Measurements from ENCODE around the gene ALS2.
"Not testable (repeated sequence)": the region's sequence is repeated elsewhere in the genome, so short reads cannot be mapped to it uniquely, and the experiment has no call there.

The ALS2 gene

DNA sequence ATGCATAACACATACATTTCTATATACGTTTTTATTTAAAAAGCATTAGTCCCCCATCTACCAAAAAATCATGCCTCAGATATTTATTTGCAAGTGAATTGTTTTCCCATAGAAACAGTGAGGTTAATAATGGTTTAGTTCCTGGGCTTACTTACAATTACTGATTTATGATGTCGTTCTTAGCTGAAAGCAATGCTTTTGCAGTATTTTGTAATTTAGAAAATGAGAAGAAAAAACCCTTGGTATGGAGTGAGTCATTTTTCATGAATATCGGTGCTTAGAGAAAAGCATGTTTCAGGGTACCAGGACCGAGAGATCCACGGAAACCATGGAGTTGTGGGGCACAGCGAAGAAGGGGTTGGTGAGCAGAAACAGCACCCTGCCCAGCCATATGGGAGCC, 13.6 kb upstream of the ALS2 start:
- no peak for DNase-seq (ENCODE audit: low read depth)

DNA sequence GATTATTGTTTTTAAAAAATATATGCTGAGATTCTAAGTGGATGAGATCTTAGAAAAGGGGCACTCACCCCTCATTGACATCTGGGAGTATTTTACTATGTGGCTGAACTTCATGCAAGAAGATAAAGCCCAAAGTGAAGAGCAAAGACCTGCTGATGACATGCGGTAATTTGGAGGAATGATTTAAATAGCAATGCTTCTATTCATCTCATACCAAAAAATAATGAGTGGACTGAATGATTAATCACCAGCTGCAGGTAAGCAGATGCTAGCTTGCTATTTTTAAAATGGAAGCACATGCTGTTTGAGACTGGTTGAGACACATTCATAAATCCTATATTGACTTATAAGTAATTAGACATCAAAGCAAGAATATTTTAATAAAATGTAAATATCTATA, 12.9 kb upstream of the ALS2 start:
- DNase-seq (ENCODE audit: low read depth): no peak

DNA sequence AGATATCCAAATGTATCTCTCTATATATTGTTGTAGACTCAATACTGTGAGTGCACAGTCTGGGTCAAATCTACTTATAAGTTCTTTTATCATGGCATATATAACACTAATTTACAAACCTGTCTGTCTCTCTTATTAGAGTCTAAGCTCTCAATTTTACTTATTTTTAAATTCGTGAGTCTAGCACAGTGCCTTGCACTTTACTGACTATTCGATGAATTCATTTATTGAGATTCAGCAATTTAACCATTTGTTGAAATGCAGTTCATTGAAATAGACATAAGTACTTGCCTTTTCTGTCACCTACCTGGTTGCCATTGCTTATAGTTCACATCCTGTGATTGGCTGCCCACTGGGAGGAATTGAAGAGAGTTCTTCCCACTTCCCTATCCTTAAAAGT, 10.3 kb upstream of the ALS2 start:
- no peak for DNase-seq (ENCODE audit: low read depth)

DNA sequence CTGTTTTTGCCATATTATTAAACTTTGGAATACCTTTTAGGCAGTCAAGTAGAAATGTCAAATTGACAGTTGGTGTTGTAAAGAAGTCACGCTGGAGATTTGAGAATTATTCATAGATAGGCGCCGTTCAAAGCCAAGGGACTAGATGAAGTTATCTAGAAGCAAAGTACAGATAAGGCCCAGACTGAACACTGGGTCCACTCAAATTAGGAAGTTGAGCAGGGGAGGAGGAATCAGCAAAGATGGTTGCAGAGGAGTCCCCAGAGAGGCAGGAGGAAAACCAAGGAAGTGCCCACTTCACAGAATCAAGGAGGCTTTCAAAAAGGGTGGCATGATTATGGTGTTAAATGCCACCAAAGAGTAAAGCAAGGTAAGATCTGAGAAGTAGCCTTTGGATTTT, 9.6 kb upstream of the ALS2 start:
- DNase-seq (ENCODE audit: low read depth): no peak

DNA sequence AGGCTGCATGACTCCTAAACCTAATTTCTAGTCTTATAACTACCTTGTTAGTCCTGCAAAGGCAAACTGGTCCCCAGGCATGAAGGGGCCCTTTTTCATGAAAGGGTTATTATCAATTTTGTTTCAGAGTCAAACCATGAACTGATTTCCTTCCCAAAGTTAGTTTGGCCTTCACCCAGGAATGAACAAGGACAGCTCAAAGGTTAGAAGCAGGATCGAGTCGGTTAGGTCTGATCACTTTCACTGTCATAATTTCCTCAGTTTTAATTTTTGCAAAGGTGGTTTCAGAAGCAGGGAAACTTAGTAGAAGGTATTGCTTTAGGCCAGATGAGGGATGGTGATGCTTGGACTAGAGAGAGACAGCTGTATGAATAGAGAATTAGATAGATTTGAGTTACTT, 8.7 kb upstream of the ALS2 start:
- DNase-seq (ENCODE audit: low read depth): no peak

DNA sequence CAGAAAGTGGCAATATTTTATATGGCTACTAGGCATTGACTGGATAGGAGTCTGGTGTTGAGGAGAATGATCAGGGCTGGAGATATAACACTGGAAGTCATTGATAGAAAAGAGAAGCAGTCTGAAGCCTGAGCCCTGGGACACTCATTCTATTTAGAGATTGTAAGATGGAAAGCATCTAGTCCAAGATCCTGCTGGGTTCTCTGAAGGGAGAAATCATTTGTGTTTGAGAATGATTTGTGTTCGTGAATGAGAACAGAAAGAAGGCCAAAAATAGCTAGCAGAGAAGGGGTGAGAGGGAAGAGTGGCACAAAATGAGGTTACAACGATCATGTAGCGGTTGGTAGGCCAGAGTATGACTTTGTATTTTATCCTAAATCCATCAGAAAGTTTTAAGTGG, 7.6 kb upstream of the ALS2 start:
- DNase-seq (ENCODE audit: low read depth): no peak

DNA sequence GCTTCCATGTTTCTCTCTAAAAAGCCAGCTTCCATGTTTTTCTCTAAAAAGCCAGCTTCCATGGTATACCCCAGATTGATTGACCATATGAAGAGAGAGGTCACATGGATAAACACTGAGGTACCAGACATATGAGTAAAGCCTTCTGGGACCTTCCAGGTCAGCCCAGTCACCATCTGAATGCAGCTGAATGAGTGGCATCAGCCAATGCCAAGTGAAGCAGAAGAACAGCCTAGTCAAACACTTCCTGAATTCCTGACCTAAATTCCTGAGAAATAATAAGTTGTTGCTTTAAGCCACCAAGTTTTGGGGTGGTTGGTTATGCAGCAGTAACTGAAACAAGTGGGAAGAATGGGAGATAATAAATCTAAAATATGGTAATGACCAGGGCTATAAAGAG, 5.7 kb upstream of the ALS2 start:
- no peak for DNase-seq (ENCODE audit: low read depth)

DNA sequence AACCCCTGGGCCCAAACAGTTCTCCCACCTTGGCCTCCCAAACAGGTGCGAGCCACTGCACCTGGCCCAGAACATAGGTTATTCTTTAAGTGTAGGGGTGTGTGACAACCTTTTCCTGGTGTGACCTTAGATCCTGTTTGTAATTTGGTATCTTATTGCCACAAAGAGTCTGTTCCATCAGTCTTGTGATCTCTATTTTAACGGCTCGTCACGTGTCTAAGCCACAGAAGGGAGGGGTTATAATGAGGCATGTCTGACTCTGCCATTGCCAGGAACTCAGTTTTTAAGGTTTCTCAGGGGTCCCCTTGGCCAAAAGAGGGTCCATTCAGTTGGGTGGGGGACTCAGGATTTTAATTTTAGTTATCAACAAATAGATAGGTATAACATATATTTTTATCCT, 4.4 kb upstream of the ALS2 start:
- no peak for DNase-seq (ENCODE audit: low read depth)

DNA sequence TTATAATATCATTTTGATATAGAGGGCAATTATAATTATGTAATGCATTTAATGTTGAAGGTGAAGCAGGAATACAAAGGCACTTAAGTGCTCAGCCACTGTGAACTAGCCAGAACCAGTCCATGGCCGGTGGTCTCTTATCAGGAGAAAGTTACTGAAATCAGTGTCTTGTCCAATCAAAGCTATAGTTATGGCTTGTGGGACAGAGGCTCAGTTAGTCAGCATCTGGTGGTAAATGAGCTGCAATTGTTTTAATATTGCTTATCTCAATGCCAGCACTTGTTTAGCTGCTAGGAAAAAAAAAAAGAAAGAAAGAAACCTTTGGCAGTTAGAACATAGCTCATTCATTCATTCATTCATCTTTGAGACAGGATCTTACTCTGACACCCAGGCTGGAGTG, 3.8 kb upstream of the ALS2 start:
- no peak for DNase-seq (ENCODE audit: low read depth)

DNA sequence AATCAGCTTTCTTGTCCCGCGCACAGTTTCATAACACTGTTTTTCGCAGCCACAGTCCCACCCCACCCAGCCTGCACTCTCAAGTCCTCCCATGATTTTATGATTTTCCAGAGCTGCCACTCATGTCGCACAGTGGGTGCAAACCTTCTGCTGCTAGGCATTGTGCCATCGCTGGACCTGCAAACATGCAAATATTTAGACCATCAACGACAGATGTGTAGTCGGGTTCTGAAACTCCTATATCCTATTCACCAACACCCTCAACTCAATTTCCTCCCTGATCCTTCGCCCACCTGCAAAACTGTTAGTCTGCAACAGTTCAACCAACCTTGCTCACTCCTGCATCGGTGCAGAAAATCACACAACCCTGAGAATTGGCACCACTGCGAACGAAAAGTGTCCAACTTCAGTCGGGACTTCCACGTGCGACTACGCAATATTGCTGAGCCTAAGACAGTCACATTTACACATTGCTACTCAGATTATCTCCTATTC, 871 bp upstream of the ALS2 start:
- no peak for DNase-seq (ENCODE audit: low read depth)

DNA sequence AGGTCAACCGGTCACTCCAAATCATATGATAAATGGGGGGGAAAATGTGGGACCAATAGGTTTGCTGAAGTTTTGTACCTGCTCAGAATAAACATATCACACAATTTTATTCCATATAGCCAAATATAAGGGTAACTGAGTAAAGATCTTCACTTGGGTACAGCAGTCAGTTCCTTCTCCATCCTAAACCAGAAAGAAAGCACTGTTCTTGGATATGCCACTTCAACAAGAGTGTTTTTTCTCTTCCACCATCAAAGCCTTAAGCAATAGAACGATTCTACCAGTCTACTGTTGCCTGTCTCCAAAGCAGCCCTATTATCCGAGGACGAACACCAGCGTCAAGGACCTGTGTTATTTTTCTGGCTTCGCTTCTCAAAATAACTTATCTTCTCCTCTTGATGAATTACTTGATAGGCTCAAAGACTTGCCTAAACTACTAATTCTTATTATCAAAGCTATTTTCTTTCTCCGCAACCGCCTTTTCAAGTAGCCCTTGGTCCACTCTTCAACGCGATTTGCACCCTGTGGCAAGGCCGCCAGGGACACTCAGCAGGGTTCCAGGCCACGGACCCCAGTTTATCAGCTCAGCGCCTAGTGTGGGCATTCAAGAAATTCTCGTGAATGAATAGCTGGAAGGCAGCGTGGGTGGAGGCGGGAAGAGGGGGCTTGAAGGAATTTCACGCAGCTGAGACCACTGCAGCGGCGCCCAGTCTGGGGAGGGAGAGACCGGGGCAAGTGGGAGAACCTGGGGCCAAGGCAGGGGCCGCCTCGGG, 646 bp downstream of the ALS2 start:
- DNase-seq (ENCODE audit: low read depth): no peak

DNA sequence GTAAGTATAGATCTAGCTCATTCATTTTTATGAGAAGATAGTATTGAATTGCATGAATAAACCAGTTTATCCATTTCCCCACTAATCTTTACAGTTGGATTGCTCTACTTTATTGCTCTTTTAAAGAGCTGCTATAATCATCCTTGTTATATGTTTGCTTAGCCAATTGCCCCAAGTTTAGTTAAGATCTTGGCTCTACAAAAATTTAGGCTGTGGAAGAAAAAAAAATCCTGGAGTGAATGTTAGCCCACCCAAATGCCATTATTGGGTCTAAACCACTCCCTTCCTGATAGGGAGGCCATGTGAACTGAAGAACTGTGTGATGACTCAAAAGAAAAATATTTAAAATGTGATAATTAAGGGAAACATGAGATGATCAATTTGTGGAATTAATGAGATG, 2.9 kb downstream of the ALS2 start:
- DNase-seq (ENCODE audit: low read depth): no peak

DNA sequence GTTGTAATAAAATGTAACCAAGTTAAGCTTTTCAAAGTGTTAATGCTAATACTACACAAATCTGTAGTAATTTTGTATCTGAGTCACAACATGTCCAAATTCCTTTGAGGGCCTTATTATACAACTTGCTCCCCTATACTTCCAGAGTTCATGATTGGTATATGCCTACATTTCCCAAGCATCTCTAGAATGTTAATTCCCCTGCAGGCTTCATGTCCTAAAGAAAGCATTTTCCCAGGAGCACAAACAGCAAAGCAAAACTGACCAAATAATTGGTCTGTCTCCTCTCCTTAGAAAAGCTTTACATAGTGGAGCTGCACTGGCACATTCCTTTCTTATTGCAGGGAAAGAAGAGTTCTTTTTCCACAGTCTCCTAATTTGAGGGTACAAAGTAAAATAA, 3.7 kb downstream of the ALS2 start:
- DNase-seq (ENCODE audit: low read depth): no peak

DNA sequence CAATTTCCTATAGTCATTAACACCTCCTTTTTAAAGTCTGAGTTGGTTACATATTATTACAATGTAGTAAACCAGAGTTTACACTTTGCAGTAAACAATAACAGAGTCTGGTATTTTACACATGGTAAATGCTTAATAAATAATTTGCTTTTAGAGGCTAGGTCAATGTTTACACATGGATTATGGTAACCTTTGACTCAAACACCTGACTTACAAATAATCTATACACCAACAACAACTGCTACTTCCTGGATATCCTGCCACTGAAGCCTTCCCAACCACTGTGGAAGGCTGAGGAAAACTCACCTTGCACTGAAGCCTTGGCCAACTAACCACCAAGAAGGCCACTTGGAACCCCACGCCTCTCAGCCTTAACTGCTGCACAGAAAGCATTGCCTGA, 5.4 kb downstream of the ALS2 start:
- no peak for DNase-seq (ENCODE audit: low read depth)

DNA sequence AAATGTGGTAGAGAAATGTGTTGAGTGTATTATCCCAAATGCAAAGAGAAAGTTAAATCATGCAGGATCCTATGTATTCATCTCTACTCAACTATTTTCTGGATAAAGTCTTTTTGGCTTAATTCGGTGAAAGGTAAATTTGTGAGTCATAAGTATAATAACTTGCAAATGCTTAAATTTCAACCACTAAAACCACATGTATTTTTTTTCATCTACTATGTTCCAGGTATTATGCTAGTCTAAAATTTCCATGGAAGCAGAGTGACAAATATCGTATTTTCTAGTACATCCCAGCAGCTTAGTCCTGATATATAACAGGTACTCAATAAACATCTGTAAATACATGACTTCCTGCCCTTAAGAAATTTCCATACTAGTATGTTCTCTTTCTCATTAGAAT, 6.2 kb downstream of the ALS2 start:
- no peak for DNase-seq (ENCODE audit: low read depth)

DNA sequence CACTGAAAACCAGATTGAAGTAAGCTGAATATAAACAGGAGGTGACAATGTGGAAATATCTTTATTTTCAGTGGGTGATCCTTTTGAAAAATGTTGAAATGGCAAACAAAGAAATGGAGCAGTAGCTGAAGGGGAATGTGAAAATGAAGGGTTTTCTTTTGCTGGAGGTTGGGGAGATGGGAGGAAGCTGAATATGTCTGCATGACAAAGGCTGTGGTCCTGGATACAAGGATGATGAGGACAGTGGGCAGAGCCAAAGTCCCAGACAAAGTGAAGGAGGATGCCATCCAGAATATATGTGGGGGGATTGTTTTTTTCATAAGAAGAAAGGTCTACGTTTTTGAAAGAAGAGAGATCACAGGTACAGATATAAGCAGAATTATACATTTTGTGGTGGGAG, 6.7 kb downstream of the ALS2 start:
- no peak for DNase-seq (ENCODE audit: low read depth)

DNA sequence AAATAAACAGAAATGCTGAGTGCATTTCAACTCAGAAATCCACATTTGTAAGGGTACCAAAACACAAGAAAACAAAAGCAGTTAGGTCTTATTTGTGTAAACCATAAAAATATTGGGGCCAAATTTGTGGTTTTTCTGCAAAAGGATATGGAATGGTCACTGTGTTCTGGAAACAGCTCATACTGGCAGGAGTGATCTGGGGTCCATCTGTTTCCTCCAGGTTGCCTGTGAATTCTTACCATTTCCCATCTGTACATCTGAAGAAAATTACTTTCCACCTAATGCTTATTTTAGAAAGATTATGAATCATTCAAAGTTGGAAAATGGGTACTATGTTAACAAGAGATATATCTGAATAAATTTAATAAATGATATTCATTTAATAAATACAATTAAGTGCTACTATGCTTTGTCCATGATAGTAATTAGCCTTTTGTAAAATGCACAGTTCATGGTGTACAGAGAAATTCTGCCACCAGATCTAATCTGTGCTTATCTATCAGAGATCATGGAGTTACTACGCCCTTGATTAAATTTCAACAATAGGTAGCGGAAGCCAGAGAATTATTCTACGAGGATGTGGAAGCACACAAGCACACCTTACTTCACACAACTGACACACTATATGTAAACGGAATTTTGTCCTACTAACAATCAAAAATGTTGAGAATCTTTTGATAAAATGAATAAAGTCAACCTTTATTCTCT, 10.9 kb downstream of the ALS2 start:
- no peak for DNase-seq (ENCODE audit: low read depth)

DNA sequence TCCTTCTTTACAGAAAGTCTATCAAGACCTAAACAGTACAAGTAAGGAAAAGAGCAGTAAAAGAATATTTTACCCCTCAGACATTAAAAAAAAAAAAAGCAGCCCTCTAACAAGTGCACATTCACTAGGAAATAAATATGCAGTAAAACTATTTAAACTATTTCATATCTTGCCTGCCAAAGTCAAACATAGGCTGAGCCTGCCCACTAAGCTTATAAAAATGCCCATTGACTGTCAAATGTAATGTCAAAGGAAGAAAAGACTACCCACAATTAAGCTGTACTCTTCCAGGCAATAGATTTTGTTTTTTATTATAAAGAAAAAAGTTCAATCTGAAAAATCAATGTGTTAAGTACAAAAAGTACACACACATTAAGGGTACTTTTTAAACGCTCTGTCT, 11.8 kb downstream of the ALS2 start:
- DNase-seq (ENCODE audit: low read depth): no peak

DNA sequence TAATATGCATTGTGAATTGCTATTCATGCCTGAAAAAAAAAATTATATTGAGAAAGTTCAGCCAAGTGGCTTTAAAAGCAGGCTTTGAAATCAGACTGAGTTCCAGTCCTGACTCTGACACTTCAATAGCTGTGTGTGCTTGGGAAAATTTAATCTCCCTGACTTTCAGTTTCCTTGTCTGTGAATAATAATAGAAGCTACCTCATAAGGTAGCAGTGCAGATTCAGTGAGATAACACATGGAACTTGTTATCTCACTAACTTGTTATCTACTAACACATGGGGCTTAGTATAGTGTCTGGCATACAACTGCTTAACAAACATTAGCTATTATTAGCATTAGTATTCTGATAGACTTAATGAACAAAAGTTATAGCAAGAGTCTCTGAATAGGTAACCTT, 14.9 kb downstream of the ALS2 start:
- DNase-seq (ENCODE audit: low read depth): no peak

DNA sequence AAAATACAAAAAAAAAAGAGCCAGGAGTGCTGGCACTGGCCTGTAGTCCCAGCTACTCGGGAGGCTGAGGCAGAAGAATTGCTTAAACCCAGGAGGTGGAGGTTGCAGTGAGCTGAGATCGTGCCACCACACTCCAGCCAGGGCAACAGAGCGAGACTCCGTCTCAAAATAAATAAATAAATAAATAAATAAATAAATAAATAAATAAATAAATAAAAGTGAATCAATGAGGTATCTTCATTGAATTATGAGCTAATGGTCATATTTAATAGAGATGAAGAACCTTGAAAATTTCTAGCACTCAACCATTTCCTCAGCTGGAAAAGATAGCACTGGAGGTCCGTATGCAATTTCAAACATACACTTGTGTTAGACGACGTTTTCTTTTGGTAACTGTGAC, 16.3 kb downstream of the ALS2 start:
- DNase-seq (ENCODE audit: low read depth): not testable (repeated sequence)

DNA sequence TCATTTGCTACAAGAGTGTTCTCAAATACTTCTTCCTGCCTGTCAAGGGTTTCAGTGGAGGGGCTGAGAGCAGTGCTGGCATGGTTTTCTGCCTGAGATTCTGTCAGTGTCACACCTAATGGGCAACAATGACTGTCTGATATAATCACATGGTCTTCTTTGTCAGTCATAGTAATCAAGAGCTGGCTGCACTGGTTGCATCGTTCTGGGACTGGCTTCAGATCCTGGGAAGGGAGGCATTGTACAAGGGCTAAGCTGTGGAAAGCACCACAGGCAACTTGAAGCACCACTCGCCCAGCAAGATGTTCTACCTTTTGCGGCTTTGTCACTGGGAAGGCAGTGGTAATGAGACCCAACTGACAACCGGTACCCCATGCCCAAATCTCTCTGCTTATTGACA, 19.6 kb downstream of the ALS2 start:
- DNase-seq (ENCODE audit: low read depth): no peak

DNA sequence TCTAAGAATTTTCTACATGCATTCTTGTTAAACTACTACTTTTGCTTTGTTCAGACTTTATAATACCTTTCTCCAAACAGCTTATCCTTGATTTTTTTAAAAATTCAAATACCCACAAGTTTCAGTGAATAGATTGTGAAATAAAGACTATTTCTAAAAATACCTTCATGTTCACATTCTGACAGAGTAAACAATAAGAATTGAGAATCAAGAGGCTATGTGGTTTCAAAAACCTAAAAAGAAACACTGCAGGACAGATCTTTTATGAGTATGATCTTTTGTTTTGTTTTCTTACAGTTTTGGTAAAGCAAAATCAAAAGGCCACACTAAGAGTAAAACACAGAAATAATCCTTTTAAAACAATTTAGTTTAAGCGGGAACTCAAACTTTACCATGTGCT, 21.2 kb downstream of the ALS2 start:
- no peak for DNase-seq (ENCODE audit: low read depth)

DNA sequence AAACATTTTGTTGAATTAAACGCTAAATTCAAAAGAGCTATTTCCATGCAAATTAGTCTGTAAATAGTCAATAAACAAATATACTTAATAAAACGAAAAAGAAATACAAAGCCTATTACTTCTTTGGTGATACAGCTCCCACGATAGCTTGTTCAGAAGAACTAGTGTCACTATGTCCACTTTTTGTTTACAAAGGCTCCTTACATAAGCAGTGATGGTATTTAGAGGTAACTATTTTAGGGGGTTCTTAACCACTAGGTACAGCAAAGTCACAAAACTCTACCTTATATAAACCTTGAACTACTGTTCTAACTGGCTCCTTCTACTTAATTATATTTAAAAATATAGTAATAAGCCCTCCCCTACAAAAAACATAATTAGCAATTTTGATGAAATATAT, 21.9 kb downstream of the ALS2 start:
- DNase-seq (ENCODE audit: low read depth): no peak

DNA sequence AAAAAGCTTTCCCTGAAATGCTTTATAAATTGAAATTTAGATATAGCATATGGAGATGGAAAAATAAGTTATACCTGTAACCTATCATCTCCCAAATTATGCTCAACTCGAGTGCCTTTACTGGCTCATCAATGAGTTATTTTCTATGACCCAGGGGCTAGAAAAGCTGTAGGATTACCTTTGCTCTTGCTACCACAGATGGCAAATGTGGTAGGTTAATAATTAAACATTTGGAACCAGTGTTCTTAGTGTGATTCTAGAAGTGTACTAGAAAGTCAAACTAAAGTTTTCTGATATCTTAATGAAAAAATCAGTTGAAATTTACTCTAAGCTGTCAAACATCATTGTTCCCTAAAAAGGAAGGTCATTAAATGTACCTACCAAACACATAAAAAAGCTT, 22.5 kb downstream of the ALS2 start:
- DNase-seq (ENCODE audit: low read depth): no peak

Measured in stromal cell of bone marrow (primary cell).